ENCODE results near the gene ITPK1. TPM values are rescaled to one million over a fixed set of nuclear protein-coding genes. Genes with fewer than 3 reads are reported as not detected.

The ITPK1 gene
- total RNA-seq, 3 donors from 2014 or later (not counting 1 experiment from before 2014, with no cell fraction given), result 73.2 to 74.8 (median 74.4) TPM

DNA sequence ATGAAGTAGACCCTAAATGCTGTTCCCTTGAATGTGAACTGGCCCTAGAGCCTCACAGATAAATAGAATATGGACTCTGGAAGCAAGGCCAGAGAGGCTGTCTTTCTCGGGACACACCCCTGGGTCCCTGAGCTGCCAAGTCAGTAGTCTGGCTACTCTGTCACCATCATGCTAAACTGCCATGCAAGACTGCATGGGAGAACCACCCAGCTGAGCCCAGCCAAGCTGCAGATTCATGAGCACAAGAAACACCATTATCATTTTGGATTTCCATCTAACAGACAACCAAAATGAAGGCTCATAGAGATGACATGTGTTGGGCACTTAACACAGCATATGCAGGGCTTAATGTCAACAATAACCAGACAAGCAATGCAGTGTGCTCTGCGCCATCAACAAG is 139.5 kb downstream of the ITPK1 start:
- Histone ChIP-seq H3K27me3 (ENCODE audit: control insufficient read depth, insufficient read depth, low read length) (no peaks in the 10 kb centered on the region), H3K27ac (ENCODE audit: low read length) (no peak overlapping the region), H3K9me3 (ENCODE audit: control insufficient read depth, insufficient read depth, low read length) (peaks cover 26% of the 10 kb centered on the region), H3K36me3 (ENCODE audit: control insufficient read depth, insufficient read depth, low read length) (peaks cover 3% of the 10 kb centered on the region), H3K4me1 (ENCODE audit: control insufficient read depth, insufficient read depth, low read length) (no peaks in the 10 kb centered on the region), H3K4me3 (ENCODE audit: low read length) (no peak overlapping the region)
- peaks cover 6 to 10% of the 10 kb centered on the region in 2 donors for H3K9me3 Mint-ChIP-seq
- intact Hi-C loops (cut with micrococcal nuclease), result no loop called here
- ATAC-seq (no peak), DNase-seq (no peak)
- H3K27me3 Mint-ChIP-seq (ENCODE audit: low read depth in 2 of 2), result no peaks in the 10 kb centered on the region
- H3K4me3 Mint-ChIP-seq, result no peak overlapping the region
- H3K4me1 Mint-ChIP-seq, result peaks cover 23 to 38% of the 10 kb centered on the region in 2 donors
- TF ChIP-seq, protein P1, sequence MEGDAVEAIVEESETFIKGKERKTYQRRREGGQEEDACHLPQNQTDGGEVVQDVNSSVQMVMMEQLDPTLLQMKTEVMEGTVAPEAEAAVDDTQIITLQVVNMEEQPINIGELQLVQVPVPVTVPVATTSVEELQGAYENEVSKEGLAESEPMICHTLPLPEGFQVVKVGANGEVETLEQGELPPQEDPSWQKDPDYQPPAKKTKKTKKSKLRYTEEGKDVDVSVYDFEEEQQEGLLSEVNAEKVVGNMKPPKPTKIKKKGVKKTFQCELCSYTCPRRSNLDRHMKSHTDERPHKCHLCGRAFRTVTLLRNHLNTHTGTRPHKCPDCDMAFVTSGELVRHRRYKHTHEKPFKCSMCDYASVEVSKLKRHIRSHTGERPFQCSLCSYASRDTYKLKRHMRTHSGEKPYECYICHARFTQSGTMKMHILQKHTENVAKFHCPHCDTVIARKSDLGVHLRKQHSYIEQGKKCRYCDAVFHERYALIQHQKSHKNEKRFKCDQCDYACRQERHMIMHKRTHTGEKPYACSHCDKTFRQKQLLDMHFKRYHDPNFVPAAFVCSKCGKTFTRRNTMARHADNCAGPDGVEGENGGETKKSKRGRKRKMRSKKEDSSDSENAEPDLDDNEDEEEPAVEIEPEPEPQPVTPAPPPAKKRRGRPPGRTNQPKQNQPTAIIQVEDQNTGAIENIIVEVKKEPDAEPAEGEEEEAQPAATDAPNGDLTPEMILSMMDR (IDR thresholded peaks at IDR 0.05), result no peak
- H3K36me3 Mint-ChIP-seq, result peaks cover 33% of the 10 kb centered on the region
- 98% methylated on average over 2 of the region's 2 CpGs for WGBS (ENCODE audit: insufficient coverage)
- H3K27ac Mint-ChIP-seq, result no peak overlapping the region

DNA sequence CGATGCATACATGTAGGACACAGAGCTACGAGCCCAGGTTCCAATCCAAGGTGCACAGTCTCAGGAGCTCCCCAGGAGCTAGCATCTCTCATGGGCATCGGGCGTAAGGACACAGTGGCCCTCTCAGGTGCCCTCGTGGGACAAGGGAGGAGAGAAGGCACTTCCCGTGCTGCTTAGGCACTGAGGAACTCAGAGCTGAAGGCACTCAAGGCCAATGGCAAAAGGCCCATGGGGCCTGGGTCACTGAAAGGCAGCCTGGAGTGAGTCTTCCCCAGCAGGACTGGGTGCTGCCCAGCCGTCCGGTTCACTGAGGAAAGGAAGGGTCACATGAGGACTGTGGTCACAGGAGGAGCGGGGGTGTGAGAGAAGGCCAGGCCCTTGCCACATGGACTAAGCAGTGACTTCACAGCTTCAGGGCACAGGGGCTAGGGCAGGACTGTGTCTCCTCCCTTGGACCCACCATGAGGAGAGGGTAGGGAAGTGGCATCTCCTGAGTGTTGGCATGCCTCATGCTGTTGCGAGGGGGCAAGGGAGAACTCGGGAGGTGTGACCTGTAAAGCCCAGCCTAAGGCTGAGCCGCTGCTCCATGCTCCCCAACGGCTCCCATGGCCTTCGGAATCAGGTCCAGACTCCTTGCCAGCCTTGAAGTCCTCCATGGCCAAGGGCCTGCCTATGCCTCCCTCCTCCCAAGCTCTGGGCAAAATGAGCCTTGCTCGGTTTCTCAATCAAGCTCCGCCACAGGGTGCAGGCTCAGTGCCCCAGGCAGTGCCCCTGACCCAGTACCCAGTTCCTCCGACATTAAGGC is 141.0 kb downstream of the ITPK1 start:
- Histone ChIP-seq H3K27me3 (ENCODE audit: control insufficient read depth, insufficient read depth, low read length) (no peaks in the 10 kb centered on the region), H3K9me3 (ENCODE audit: control insufficient read depth, insufficient read depth, low read length) (peaks cover 19% of the 10 kb centered on the region), H3K36me3 (ENCODE audit: control insufficient read depth, insufficient read depth, low read length) (peaks cover 3% of the 10 kb centered on the region), H3K27ac (ENCODE audit: low read length) (no peak overlapping the region), H3K4me1 (ENCODE audit: control insufficient read depth, insufficient read depth, low read length) (no peaks in the 10 kb centered on the region), H3K4me3 (ENCODE audit: low read length) (no peak overlapping the region)
- intact Hi-C loops (cut with micrococcal nuclease), result no loop called here
- WGBS (ENCODE audit: insufficient coverage), result 96% methylated on average over 17 of the region's 17 CpGs
- Mint-ChIP-seq H3K27me3 (ENCODE audit: low read depth in 2 of 2) (no peaks in the 10 kb centered on the region), H3K27ac (no peak overlapping the region), H3K4me3 (no peak overlapping the region), H3K9me3 (peaks cover 6 to 10% of the 10 kb centered on the region in 2 donors), H3K4me1 (peaks cover 19 to 39% of the 10 kb centered on the region in 2 donors), H3K36me3 (peaks cover 31% of the 10 kb centered on the region)
- DNase-seq, result no peak
- TF ChIP-seq, protein P1 (IDR thresholded peaks at IDR 0.05), result no peak
- no peak for ATAC-seq

DNA sequence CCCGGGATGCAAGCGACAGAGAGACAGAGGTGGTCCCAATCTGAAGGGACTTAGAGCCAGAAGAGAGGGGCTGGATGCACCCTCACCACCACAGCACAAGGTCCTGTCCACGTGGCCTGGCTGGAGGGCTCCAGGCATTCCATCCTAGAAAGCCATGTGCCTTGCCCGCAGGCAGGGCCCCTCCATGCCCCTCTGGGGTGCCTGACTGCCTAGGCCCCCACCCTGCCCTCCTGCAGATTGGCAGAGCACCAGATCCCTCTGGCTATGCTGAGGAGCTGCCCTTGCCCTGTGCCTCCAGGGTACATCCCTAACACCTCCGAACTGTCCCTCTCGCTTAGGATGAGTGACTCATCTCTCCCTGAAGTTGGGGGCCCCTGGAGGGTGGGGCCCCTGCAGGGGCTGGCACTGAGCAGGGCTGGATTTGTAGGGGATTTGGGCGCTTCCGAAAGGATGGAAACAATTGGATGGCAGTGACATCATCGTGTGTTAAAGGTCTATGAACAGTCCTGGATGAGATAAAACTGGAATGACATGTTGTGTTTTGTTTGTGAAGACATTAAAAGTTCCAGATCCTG is 141.8 kb downstream of the ITPK1 start:
- intact Hi-C loops (cut with micrococcal nuclease), result no loop called here
- H3K36me3 ChIP-seq (ENCODE audit: control insufficient read depth, insufficient read depth, low read length), result peaks cover 3% of the 10 kb centered on the region
- H3K4me1 Mint-ChIP-seq, result peaks cover 19 to 45% of the 10 kb centered on the region in 2 donors
- 97% methylated on average over 9 of the region's 9 CpGs for WGBS (ENCODE audit: insufficient coverage)
- H3K27me3 ChIP-seq (ENCODE audit: control insufficient read depth, insufficient read depth, low read length), result no peaks in the 10 kb centered on the region
- H3K4me3 Mint-ChIP-seq, result no peak overlapping the region
- no peak overlapping the region for H3K27ac ChIP-seq (ENCODE audit: low read length)
- H3K4me3 ChIP-seq (ENCODE audit: low read length), result no peak overlapping the region
- ATAC-seq (no peak), DNase-seq (no peak)
- no peak overlapping the region for H3K27ac Mint-ChIP-seq
- H3K4me1 ChIP-seq (ENCODE audit: control insufficient read depth, insufficient read depth, low read length), result no peaks in the 10 kb centered on the region
- H3K36me3 Mint-ChIP-seq, result peaks cover 25% of the 10 kb centered on the region
- no peaks in the 10 kb centered on the region for H3K27me3 Mint-ChIP-seq (ENCODE audit: low read depth in 2 of 2)
- H3K9me3 Mint-ChIP-seq, result peaks cover 5 to 7% of the 10 kb centered on the region in 2 donors
- H3K9me3 ChIP-seq (ENCODE audit: control insufficient read depth, insufficient read depth, low read length), result peaks cover 17% of the 10 kb centered on the region
- TF ChIP-seq, protein P1 (IDR thresholded peaks at IDR 0.05), result no peak
